DOHH2 (cell line): ENCODE measurements around the gene THAP3.
"Not testable (repeated sequence)": the region's sequence is repeated elsewhere in the genome, so short reads cannot be mapped to it uniquely, and the experiment has no call there.

Source experiments
- H3F3A ChIP-seq: fragments of 200-600 bp; sonication (generic), shearing (Covaris generic); 2 replicates; pipeline ENCODE4 v1.6.0; 2016; ENCODE audit warnings: antibody characterized with exemption, mild to moderate bottlenecking; ENCODE audit not compliant: control insufficient read depth, insufficient read depth
- H3K27ac ChIP-seq: fragments of 200-600 bp; sonication (generic); 2 replicates; pipeline ENCODE4 v1.5.1; 2014; ENCODE audit warnings: low read depth, mild to moderate bottlenecking, low read length, moderate library complexity
- H3K27me3 ChIP-seq: fragments of 200-600 bp; sonication (generic); 2 replicates; pipeline ENCODE4 v1.6.1; 2014; ENCODE audit warnings: mild to moderate bottlenecking, low read length, mixed read lengths; ENCODE audit not compliant: control insufficient read depth
- H3K36me3 ChIP-seq: fragments of 200-600 bp; sonication (generic); 2 replicates; pipeline ENCODE4 v1.6.1; 2014; ENCODE audit warnings: mild to moderate bottlenecking, low read length, moderate library complexity, mixed read lengths; ENCODE audit not compliant: control insufficient read depth
- H3K4me1 ChIP-seq: fragments of 200-600 bp; sonication (generic); 2 replicates; pipeline ENCODE4 v1.6.1; 2014; ENCODE audit warnings: mild to moderate bottlenecking, low read length, mixed read lengths; ENCODE audit not compliant: control insufficient read depth
- H3K4me2 ChIP-seq: fragments of 200-600 bp; sonication (generic); 2 replicates; pipeline ENCODE4 v1.6.0; 2014; ENCODE audit warnings: mild to moderate bottlenecking, low read length, moderate library complexity
- H3K4me3 ChIP-seq: fragments of 200-600 bp; sonication (generic); 2 replicates; pipeline ENCODE4 v1.5.1; 2014; ENCODE audit warnings: mild to moderate bottlenecking, low read length, mixed read lengths
- H3K79me2 ChIP-seq: fragments of 200-600 bp; sonication (generic); 2 replicates; pipeline ENCODE4 v1.6.1; 2014; ENCODE audit warnings: mild to moderate bottlenecking, low read length, mixed read lengths; ENCODE audit not compliant: control insufficient read depth
- H3K9me2 ChIP-seq: fragments of 200-600 bp; sonication (generic); replicated peaks from 2 replicates; pipeline ENCODE4 v1.6.1; 2014; ENCODE audit warnings: mild to moderate bottlenecking, low read length, mixed read lengths; ENCODE audit not compliant: control insufficient read depth
- H3K9me3 ChIP-seq: fragments of 200-600 bp; sonication (generic); 2 replicates; pipeline ENCODE4 v1.6.1; 2014; ENCODE audit warnings: antibody characterized with exemption, low read length, mixed read lengths; ENCODE audit not compliant: control insufficient read depth, insufficient read depth
- H4K20me1 ChIP-seq: fragments of 200-600 bp; sonication (generic); 2 replicates; pipeline ENCODE4 v1.6.0; 2014; ENCODE audit warnings: low read depth, mild to moderate bottlenecking, antibody characterized with exemption, low read length, moderate library complexity; ENCODE audit not compliant: control insufficient read depth, insufficient read depth
- EZH2phosphoT487 ChIP-seq: fragments of 200-600 bp; sonication (generic); IDR thresholded peaks from 2 replicates; pipeline ENCODE4 v1.6.1; 2017; ENCODE audit warnings: borderline replicate concordance, mild to moderate bottlenecking, antibody characterized with exemption, low read length, moderate library complexity, mixed read lengths
- TF ChIP-seq, protein P1 (sequence below): fragments of 200-600 bp; sonication (generic); IDR thresholded peaks from one replicate; pipeline ENCODE4 v1.5.1; 2014; ENCODE audit warnings: antibody characterized with exemption, mild to moderate bottlenecking, low read depth, low read length; ENCODE audit not compliant: poor library complexity, severe bottlenecking

THAP3 gene

DNA sequence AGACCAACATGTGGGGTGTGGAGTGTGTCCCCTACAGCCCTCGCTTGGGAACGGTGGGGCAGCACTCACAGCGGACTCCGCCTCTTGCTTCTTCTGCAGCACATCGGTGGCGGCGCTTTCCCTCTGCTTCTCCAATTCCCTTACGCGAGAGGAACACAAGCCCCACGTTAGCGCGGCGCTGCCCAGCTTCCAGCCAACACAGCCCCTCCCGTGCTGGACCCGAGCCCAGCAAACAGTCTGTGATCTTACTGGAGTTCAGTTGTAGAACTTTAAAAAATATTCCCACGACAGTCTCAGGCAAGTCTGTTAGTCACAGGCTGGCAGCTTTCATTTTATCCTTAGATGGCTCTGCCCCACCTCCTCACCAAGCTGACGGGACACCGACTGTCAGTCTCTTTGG lies 13.6 kb downstream of the THAP3 start:
- Histone ChIP-seq H3K36me3 (peaks cover 69% of the 10 kb centered on the region), H4K20me1 (no peaks in the 10 kb centered on the region), H3K79me2 (no peaks in the 10 kb centered on the region), H3K4me3 (no peak overlapping the region), H3K9me3 (no peaks in the 10 kb centered on the region), H3K4me2 (no peak overlapping the region), H3K4me1 (no peaks in the 10 kb centered on the region), H3K9me2 (no peaks in the 10 kb centered on the region), H3K27me3 (no peaks in the 10 kb centered on the region), H3F3A (peaks cover 2% of the 10 kb centered on the region; the same call in 1 of the 2 replicates), H3K27ac (no peak overlapping the region)
- TF ChIP-seq, protein P1, sequence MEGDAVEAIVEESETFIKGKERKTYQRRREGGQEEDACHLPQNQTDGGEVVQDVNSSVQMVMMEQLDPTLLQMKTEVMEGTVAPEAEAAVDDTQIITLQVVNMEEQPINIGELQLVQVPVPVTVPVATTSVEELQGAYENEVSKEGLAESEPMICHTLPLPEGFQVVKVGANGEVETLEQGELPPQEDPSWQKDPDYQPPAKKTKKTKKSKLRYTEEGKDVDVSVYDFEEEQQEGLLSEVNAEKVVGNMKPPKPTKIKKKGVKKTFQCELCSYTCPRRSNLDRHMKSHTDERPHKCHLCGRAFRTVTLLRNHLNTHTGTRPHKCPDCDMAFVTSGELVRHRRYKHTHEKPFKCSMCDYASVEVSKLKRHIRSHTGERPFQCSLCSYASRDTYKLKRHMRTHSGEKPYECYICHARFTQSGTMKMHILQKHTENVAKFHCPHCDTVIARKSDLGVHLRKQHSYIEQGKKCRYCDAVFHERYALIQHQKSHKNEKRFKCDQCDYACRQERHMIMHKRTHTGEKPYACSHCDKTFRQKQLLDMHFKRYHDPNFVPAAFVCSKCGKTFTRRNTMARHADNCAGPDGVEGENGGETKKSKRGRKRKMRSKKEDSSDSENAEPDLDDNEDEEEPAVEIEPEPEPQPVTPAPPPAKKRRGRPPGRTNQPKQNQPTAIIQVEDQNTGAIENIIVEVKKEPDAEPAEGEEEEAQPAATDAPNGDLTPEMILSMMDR: no peak
- TF ChIP-seq EZH2phosphoT487: no peak

DNA sequence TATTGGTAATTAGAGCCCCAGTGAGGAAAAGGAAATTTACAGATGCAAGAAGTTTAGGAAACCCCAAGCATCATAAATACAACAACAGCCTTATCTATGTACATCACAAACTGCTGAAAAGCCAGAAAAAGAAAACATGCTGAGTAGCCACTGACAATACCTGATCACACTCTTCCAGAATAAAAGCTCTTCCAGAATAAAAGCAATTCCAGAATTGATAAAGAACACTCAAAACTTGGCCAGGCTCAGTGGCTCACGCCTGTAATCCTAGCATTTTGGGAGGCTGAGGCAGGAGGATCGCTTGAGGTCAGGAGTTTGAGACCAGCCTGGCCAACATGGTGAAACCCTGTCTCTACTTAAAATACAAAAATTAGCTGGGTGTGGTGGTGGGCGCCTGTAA lies 16.2 kb downstream of the THAP3 start:
- H4K20me1 ChIP-seq, H3K4me3 ChIP-seq, H3F3A ChIP-seq, H3K9me2 ChIP-seq, H3K4me2 ChIP-seq, H3K27me3 ChIP-seq, H3K79me2 ChIP-seq, H3K4me1 ChIP-seq, H3K27ac ChIP-seq, H3K9me3 ChIP-seq: not testable (repeated sequence)
- H3K36me3 ChIP-seq: peaks cover 65% of the 10 kb centered on the region

DNA sequence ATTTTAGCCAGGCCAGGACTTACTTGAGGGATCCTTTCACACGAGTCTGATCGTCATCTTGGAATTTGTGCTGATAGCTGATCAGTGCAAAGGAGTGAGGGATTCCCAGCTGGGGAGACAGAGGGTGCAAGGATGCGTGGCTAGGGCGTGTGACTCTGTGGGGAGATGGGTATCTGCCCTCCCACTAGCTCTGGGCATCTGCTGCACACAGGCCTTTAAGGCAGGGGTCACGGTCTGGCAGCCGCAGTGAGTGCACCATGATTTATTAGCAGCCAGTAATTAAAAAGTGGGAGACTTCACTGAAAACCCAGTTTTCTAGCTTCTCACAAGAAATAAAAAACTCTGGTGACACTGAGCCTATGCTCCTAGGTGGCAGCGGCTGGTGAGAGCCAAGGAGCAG lies 20.4 kb downstream of the THAP3 start:
- Histone ChIP-seq H3F3A (no peaks in the 10 kb centered on the region), H3K9me2 (no peaks in the 10 kb centered on the region), H3K27me3 (no peaks in the 10 kb centered on the region), H3K4me3 (no peak overlapping the region), H3K79me2 (no peaks in the 10 kb centered on the region), H3K9me3 (no peaks in the 10 kb centered on the region), H3K36me3 (peaks cover 35% of the 10 kb centered on the region), H3K27ac (no peak overlapping the region), H3K4me2 (no peak overlapping the region), H3K4me1 (no peaks in the 10 kb centered on the region), H4K20me1 (no peaks in the 10 kb centered on the region)
- TF ChIP-seq, protein P1: no peak
- TF ChIP-seq EZH2phosphoT487: no peak

DNA sequence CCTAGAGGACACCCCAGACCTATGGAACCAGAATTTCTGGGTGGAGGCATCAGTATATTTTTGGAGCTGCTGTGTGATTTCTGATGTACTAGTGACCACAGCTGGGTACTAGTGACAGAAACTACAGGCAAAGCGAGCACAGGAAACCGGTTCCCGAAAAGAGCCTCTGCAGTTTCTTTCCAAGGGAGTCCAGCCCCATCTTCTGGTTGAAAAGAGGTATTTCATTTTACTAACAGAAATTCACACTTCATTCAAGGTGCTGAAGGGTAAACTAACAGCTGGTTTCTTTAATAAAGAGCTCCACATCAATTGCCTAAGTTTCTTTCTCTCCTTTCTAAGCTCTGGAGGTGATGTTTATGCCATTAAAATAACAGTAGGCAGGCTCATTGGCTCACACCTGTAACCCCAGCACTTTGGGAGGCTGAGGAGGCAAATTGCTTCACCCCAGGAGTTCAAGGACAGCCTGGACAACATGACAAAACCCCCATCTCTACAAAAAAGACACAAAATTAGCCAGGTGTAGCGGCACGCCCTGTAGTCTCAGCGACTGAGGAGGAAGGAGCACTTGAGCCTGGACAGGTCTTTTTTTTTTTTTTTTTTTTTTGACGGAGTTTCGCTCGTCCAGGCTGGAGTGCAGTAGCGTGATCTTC lies 22.0 kb downstream of the THAP3 start:
- Histone ChIP-seq H3K4me3 (no peak overlapping the region), H3K9me3 (no peaks in the 10 kb centered on the region), H3K79me2 (no peaks in the 10 kb centered on the region), H3K4me1 (no peaks in the 10 kb centered on the region), H4K20me1 (no peaks in the 10 kb centered on the region), H3K27ac (no peak overlapping the region), H3K4me2 (no peak overlapping the region), H3K36me3 (peaks cover 36% of the 10 kb centered on the region), H3K27me3 (no peaks in the 10 kb centered on the region), H3K9me2 (no peaks in the 10 kb centered on the region), H3F3A (no peaks in the 10 kb centered on the region)
- TF ChIP-seq, protein P1: peak; percentile 61
- no peak for TF ChIP-seq EZH2phosphoT487
